Keratinocyte (primary cell): ENCODE measurements around the gene SIGLEC6. TPM values are rescaled to one million over a fixed set of nuclear protein-coding genes. Genes with fewer than 3 reads are reported as not detected.

ENCODE experiments used
- DNase-seq: peaks from one replicate; pipeline ENCODE4 v3.0.0-alpha.2; 2011; ENCODE audit warnings: low read depth, missing footprints, low spot score
- FAIRE-seq: peaks from 2 replicates; lab custom pipeline; 2011; peaks lifted over from hg19 to GRCh38; lab: Jason Lieb, UNC
- H2AFZ ChIP-seq: 2 replicates; pipeline ENCODE4 v1.6.0; 2012; ENCODE audit warnings: low read length, control low read depth, inconsistent platforms; ENCODE audit not compliant: control insufficient read depth
- H3K27ac ChIP-seq: 2 replicates; pipeline ENCODE4 v1.5.1; 2011; ENCODE audit warnings: low read length; ENCODE audit not compliant: control insufficient read depth, insufficient read depth
- H3K27me3 ChIP-seq: 3 replicates; pipeline ENCODE4 v1.6.0; 2011; ENCODE audit warnings: low read length; ENCODE audit not compliant: control insufficient read depth, insufficient read depth; ENCODE audit errors: extremely low read depth
- H3K36me3 ChIP-seq, 2 experiments: 2 replicates in 1 of 2; 3 replicates in 1 of 2; pipeline ENCODE4 v1.5.1; 2011; ENCODE audit warnings: low read length in 2 of 2, mild to moderate bottlenecking in 1 of 2; ENCODE audit not compliant: control insufficient read depth in 2 of 2, insufficient read depth in 2 of 2; ENCODE audit errors: extremely low read depth in 1 of 2
- H3K4me1 ChIP-seq: 3 replicates; pipeline ENCODE4 v1.5.1; 2011; ENCODE audit warnings: low read length; ENCODE audit not compliant: control insufficient read depth, insufficient read depth; ENCODE audit errors: extremely low read depth
- H3K4me2 ChIP-seq: 3 replicates; pipeline ENCODE4 v1.6.0; 2011; ENCODE audit warnings: low read depth, low read length; ENCODE audit not compliant: control insufficient read depth, insufficient read depth; ENCODE audit errors: extremely low read depth
- H3K4me3 ChIP-seq, 3 experiments: fragments of 200-600 bp in 1 of 3; sonication (generic) in 1 of 3; 2 replicates in 2 of 3; 3 replicates in 1 of 3; pipeline ENCODE4 v1.5.1; 2011 to 2016; ENCODE audit warnings: low read length in 3 of 3, mild to moderate bottlenecking in 3 of 3, control low read depth in 2 of 3, inconsistent platforms in 1 of 3, low read depth in 1 of 3, mixed read lengths in 1 of 3, mixed run types in 1 of 3, moderate library complexity in 1 of 3; ENCODE audit not compliant: control insufficient read depth in 2 of 3, insufficient read depth in 2 of 3; ENCODE audit errors: extremely low read depth in 1 of 3
- H3K79me2 ChIP-seq: 2 replicates; pipeline ENCODE4 v1.6.0; 2012; ENCODE audit warnings: low read length; ENCODE audit not compliant: control insufficient read depth, insufficient read depth
- H3K9ac ChIP-seq: 3 replicates; pipeline ENCODE4 v1.6.0; 2011; ENCODE audit warnings: low read length; ENCODE audit not compliant: control insufficient read depth, insufficient read depth; ENCODE audit errors: extremely low read depth
- H3K9me1 ChIP-seq: 3 replicates; pipeline ENCODE4 v1.6.0; 2011; ENCODE audit warnings: low read length; ENCODE audit not compliant: control insufficient read depth, insufficient read depth; ENCODE audit errors: extremely low read depth
- H3K9me3 ChIP-seq: 2 replicates; pipeline ENCODE4 v1.5.1; 2012; ENCODE audit warnings: low read depth, low read length; ENCODE audit not compliant: control insufficient read depth
- H4K20me1 ChIP-seq: 3 replicates; pipeline ENCODE4 v1.6.0; 2011; ENCODE audit warnings: low read length; ENCODE audit not compliant: control insufficient read depth, insufficient read depth; ENCODE audit errors: extremely low read depth
- EZH2 ChIP-seq: IDR thresholded peaks from one replicate; pipeline ENCODE4 v1.6.1; 2012; ENCODE audit warnings: inconsistent platforms, mild to moderate bottlenecking, low read length, moderate library complexity
- dilution Hi-C: fragments of 300-500 bp; cut with MboI; formaldehyde crosslinking; loops from one replicate; pipeline ENCODE4 v1.7.0; 2020; ENCODE audit warnings: low sequenced_read_pairs; ENCODE audit not compliant: extremely low pct_ligation_motif_present
- polyA plus RNA-seq, 5 experiments: library from polyadenylated mRNA; depleted of rRNA in 3 of 5; stranded (reverse) in 3 of 5; stranded (forward) in 1 of 5; unstranded in 1 of 5; fragments of >200 nt; gene quantifications; 1 replicate in 1 of 5; 2 replicates in 3 of 5; 3 replicates in 1 of 5; pipeline versions ENCODE4 v1.2.1 to v1.2.3, GENCODE V29; 2011 to 2012; ENCODE audit warnings: missing spikeins in 2 of 5, low read depth in 1 of 5, low replicate concordance in 1 of 5
- TF ChIP-seq, protein P1 (sequence below), 3 experiments: IDR thresholded peaks in 1 of 3; conservative IDR thresholded peaks in 1 of 3; optimal IDR thresholded peaks in 1 of 3; 2 replicates in 2 of 3; 3 replicates in 1 of 3; pipeline versions ENCODE3 to v1.5.1; 2011; ENCODE audit warnings: low read length in 3 of 3, mild to moderate bottlenecking in 3 of 3, moderate library complexity in 2 of 3, control low read depth in 1 of 3, inconsistent platforms in 1 of 3; ENCODE audit not compliant: insufficient read depth in 2 of 3; ENCODE audit errors: extremely low read depth in 1 of 3

SIGLEC6 gene
- polyA plus RNA-seq, 1 donor (not counting 4 experiments of a cell fraction or from before 2014, with no cell fraction given) = not detected

- dilution Hi-C loops = no loop called here
- H3K79me2 ChIP-seq = no peaks in the 10 kb centered on the region
- H3K4me2 ChIP-seq = no peak overlapping the region
- H3K9me1 ChIP-seq = no peaks in the 10 kb centered on the region
- H3K4me1 ChIP-seq = no peaks in the 10 kb centered on the region
- H3K4me3 ChIP-seq = no peak overlapping the region
- no peaks in the 10 kb centered on the region for H3K9me3 ChIP-seq
- TF ChIP-seq, protein P1, sequence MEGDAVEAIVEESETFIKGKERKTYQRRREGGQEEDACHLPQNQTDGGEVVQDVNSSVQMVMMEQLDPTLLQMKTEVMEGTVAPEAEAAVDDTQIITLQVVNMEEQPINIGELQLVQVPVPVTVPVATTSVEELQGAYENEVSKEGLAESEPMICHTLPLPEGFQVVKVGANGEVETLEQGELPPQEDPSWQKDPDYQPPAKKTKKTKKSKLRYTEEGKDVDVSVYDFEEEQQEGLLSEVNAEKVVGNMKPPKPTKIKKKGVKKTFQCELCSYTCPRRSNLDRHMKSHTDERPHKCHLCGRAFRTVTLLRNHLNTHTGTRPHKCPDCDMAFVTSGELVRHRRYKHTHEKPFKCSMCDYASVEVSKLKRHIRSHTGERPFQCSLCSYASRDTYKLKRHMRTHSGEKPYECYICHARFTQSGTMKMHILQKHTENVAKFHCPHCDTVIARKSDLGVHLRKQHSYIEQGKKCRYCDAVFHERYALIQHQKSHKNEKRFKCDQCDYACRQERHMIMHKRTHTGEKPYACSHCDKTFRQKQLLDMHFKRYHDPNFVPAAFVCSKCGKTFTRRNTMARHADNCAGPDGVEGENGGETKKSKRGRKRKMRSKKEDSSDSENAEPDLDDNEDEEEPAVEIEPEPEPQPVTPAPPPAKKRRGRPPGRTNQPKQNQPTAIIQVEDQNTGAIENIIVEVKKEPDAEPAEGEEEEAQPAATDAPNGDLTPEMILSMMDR (optimal IDR thresholded peaks at IDR 0.05 in 1 of 3, IDR thresholded peaks at IDR 0.05 in 1 of 3, conservative IDR thresholded peaks at IDR 0.05 in 1 of 3; ENCODE audit: extremely low read depth in 1 of 3, insufficient read depth in 2 of 3, low read length in 3 of 3) = no peak
- TF ChIP-seq EZH2 = no peak
- H3K27me3 ChIP-seq = no peaks in the 10 kb centered on the region
- no peaks in the 10 kb centered on the region for H4K20me1 ChIP-seq
- no peak overlapping the region for H2AFZ ChIP-seq
- no peak for FAIRE-seq
- no peak overlapping the region for H3K9ac ChIP-seq
- no peaks in the 10 kb centered on the region for H3K36me3 ChIP-seq
- DNase-seq = no peak
- no peak overlapping the region for H3K27ac ChIP-seq
Observed at GRCh38 chr19:51530616-51531015, 854 bp downstream of the SIGLEC6 start.

- DNase-seq (no peak), FAIRE-seq (no peak)
- H3K4me2 ChIP-seq = no peak overlapping the region
- no peak overlapping the region for H3K9ac ChIP-seq
- no peaks in the 10 kb centered on the region for H4K20me1 ChIP-seq
- H3K4me3 ChIP-seq = no peak overlapping the region
- H3K36me3 ChIP-seq = no peaks in the 10 kb centered on the region
- H2AFZ ChIP-seq = no peak overlapping the region
- no peaks in the 10 kb centered on the region for H3K4me1 ChIP-seq
- no peaks in the 10 kb centered on the region for H3K9me1 ChIP-seq
- H3K79me2 ChIP-seq = no peaks in the 10 kb centered on the region
- TF ChIP-seq, protein P1 (optimal IDR thresholded peaks at IDR 0.05 in 1 of 3, IDR thresholded peaks at IDR 0.05 in 1 of 3, conservative IDR thresholded peaks at IDR 0.05 in 1 of 3; ENCODE audit: extremely low read depth in 1 of 3, insufficient read depth in 2 of 3, low read length in 3 of 3) = no peak
- H3K27ac ChIP-seq = no peak overlapping the region
- dilution Hi-C loops = no loop called here
- no peaks in the 10 kb centered on the region for H3K9me3 ChIP-seq
- H3K27me3 ChIP-seq = no peaks in the 10 kb centered on the region
Observed at GRCh38 chr19:51529301-51529700, 2.2 kb downstream of the SIGLEC6 start.
